ENCODE measurements around the gene KCNQ4.

KCNQ4 gene

DNA sequence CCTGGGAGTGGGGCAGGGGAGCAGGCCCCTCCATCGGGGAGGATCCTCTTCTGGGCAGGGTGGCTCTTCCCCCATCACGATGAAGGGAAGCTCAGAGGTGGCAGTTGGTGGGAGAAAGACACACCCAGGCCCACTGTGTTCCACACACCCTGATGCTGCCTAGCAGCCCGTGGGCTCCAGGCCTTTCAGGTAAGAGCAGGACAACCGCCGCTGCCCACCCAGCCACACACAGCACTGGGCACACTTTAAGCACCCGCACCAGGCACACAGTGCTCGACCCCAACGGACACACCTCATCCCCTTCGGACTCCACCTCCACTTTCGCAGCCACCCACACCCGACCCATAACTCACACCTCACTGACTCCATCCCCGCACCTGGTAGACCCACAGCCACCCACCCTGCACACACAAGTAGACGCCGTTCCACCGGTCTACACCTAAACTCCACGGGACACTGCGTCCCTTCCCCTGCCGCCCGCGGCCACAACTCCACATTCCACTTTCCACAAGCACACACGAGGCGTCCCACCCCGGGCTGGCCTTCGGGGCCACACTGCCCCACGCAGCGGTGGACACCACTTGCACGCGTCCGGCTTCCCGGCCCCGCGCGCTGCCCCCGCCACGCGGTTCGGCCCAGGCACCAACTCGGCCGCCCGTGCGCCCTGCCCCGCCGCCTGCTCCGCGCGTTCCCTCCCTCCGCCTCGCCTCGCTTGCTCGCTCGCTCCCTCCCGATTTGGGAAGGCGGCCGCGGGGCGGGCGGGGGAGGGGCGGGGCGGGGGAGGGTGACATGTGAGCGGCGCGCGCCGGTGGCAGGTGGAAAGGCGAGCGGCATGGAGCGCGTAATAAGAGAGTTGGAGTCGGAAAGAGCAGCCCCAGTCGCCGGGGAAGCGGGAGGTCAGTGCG lies at the start of gene KCNQ4:
Gene KCNQ4, plus strand, starts transcription at position 787 of the 905 bp plus-strand sequence. CDS start 307 bp downstream, outside the sequence.
- DNase-seq = no peak

DNA sequence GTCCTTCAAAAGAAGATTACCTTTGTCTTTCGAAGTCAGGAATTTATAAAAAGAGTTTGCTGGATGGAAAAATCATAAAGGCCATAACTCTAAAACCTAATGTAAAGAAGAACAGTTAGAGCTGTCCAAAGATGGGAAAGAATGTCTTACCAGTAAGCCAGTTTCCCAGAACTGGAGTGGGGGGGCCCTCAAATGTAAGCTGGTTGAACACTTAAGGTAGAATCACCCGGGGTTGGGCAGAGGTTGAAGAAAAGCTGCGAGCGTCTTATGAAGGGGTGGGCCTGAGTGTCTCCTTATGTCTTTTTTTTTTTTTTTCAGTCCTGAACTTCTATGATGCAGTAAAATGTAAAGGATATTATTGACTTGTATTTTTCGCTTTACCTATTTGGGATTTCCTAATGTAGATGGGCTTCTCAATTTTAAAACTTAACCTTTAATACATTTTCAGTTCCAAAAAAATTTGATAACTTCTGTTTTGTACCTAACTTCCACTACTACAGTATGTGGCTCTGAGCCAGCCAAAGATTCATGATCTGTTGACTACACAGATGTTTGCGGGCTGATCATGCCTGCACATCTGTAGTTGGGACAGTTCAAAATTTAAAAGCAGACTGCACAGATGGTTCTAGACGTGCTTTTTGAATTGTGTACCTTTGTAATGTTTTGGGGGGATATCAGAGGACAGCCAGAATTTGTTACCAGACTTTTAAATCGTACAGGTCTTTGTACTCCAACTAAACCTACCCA lies 48.5 kb upstream of the KCNQ4 start:
- DNase-seq = no peak

DNA sequence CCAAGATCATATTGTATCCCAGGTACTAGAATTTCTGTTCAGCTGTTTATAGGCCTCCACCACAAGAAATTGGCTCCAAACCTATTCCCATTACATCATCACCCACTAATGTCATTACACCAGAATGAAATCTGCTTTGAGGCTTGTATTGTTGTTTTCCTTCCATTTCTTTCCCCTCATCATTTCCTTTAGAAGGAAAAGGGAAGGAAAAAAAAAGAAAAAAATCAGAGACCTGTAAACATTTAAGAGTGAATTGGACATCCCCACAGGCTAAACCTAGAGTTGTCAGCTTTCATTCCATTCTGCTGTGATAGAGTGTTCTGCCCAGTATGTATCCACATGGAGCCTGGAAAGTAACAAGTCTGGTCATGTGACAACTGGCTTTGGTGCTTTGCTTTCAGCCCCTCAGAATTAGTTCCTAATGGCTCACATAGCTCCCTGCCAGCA lies 47.5 kb upstream of the KCNQ4 start:
- DNase-seq = no peak

DNA sequence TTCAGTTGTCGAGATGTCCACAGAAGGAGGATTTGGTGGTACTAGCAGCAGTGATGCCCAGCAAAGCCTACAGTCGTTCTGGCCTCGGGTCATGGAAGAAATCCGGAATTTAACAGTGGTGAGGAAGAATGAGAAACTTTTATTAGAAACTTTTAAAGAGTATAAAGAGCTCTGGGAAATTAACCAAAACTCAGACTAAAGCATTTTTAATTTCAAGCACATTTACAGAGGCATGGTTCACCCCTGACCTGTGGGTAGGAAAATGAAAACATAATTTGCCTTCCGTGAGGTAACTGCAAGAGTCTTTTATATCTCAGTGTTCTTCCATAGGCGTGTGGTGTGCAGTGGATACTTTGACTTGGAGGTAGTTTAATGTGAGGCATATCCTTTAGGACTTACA lies 44.8 kb upstream of the KCNQ4 start:
- no peak for DNase-seq

DNA sequence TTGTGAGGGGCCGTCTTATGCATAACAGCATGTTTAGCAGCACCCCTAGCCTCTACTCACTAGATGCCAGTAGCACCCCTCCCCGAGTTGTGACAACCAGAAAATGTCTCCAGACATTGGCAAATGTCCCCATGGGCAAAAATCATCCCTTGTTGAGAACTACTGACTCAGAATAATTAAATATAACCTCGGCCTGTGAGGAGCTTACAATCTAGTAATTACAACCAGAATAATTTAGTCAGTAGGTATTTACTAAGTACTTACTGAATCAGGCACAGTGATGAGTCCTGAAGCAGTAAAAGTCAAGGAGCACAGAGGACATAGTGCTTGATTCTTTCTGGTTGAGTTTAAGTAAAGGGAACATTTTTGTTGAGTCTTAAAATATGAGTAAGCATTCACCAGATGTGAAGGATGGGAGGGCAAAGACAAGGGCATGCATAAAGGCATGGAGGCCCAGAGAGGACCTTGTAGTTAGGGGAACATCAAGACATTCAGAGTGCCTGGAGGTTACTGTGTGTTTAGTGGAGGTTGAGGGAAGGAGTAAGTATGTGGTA lies 44.1 kb upstream of the KCNQ4 start:
- DNase-seq = no peak

DNA sequence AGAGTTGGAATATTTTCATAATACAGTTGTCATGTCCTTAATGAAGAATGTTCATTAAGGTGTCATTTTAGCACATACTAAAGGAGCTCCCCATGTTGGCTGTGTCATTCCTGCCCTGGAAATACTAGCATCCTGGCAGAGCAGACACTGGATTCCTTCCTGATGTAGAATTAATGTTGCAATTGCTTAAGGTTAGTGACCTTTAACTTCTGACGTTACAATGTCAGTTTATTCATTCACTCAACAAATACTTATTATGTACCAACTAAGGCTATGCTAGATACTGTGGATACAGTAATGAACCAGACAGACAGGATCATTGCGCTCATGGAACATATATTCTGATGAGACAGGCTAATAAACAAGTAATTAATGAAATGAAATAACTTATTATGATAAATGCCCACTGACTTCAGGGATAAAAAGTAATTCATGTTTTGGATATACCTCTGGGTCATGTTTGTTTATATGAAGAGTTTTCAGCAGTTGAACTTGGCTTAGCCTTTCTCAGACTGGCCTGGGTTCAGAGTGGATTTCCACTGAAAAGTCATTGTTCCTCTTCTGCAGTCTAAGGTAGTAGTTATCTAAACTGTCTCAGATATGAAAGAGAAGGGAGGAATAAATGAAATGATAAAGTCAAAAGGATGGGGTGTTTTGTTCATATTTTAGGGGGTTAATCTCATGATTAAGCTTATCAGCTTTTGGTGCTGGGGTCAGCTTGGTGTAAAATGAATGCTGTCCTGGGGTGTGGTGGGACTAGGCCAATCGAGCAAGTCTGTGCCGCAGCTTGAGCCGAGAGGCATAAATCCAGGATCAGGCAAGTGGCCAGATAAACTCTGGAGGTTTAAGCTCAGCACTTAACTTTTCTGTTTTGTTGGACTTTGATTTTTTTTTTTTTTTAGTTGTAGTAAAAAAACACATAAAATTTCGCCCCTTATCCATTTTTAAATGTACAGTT lies 43.3 kb upstream of the KCNQ4 start:
- no peak for DNase-seq

DNA sequence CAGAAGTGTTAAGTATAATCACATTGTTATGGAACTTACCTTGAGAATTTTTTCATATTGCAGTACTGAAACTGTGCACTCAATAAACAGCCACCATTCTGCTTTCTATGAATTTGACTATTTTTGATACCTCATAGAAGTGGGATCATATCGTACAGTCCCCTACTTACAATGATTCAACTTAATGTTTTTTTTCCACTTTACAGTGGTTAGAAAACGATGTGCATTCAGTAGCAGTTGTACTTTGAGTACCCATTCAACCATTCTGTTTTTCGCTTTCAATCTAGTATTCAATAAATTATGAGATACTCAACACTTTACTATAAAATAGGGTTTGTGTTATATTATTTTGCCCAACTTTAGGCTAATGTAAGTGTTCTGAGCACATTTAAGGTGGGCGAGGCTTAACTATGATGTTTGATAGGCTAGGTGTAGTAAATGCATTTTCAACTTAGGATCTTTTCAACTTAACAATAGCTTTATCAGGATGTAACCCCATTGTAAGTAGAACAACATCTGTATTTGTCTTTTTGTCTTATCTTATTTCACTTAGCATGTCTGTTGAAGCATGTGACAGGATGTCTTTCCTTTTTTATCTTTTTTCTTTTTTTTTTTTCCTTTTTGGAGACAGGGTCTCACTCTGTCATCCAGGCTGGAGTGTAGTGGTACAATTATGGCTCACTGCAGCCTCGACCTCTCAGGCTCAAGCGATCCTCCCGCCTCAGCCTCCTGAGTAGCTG lies 42.4 kb upstream of the KCNQ4 start:
- no peak for DNase-seq

DNA sequence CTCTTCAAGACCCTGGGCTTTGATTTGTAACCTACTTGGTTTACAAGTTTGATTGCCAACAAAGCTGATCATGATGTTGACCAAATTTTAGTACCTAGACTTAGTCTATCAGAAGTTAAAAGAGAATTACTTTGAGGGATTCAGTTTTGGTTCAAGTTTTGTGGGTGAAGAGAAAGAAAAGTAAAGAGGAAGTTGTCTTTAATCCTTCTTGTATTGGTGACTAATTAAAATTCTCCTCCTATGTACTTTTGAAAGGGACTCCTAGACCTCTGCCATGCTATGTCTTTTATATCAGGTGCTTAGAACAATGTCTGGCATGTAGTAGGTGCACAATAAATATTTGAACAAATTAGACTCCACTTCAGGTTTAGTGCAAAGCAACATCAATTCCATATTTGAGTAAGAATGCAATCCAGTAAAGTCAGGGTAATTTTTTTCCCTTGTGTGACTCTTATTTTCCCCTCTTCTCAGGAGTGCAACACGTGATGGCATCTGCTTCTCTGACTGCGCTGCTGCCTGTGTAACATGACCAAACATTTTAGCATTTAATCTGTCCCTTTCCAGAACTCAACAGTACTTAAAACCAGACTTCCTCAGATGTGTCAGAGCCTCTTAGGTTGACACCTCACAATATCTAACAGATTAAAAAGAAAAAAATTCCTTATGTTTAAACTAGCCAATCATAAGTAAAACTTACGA lies 41.1 kb upstream of the KCNQ4 start:
- DNase-seq = no peak

DNA sequence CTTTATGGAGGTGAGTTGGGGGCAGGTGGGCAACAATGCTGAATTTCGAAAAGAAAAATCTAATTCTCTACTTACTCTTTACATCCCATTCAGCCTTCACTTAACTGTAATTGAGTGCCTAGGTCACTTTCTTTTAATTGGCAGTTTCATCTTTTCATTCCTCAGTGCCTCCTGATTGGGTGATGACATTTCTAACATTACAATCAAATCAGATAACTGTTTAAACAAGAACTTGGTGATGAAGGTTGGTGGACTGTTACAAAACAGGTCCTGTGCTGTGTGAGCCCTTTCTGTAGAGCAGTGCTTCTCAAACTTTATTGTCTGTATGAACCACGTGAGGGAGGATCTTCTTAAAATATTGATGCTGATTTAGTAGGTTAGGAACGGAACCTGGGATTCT lies 40.1 kb upstream of the KCNQ4 start:
- no peak for DNase-seq

DNA sequence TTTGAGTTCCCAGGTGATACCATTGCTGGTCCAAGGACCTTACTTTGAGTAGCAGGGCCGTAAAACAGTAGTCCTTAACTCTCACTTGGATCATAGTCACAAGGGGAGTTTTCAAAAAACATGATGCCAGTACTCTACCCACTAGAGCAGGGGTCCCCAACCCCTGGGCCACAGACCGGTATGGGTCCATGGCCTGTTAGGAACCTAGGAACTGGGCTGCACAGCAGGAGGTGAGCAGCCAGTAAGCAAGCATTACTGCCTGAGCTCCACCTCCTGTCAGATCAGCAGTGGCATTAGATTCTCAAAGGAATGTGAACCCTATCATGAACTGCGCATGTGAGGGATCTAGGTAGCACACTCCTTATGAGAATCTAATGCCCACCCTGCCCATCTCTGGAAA lies 39.7 kb upstream of the KCNQ4 start:
- DNase-seq = no peak

DNA sequence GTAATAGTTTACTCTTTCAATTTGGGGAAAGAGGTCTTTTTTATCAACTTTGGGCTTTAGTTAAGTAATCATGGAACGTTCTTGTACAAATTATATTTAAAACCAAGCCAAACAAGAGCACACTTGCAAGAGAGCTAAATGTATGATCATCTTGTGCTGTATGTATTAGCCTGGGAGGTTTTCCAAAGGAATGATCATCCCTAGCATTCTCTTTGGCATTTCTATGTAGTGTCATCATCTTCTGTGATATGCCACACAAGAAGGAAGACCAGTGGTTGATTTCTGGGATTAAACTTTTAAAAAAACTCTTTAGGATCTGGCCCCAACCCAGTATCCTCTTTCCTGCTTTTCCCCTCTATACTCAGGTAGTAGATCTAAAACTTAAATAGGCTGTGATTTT lies 38.4 kb upstream of the KCNQ4 start:
- DNase-seq = no peak

DNA sequence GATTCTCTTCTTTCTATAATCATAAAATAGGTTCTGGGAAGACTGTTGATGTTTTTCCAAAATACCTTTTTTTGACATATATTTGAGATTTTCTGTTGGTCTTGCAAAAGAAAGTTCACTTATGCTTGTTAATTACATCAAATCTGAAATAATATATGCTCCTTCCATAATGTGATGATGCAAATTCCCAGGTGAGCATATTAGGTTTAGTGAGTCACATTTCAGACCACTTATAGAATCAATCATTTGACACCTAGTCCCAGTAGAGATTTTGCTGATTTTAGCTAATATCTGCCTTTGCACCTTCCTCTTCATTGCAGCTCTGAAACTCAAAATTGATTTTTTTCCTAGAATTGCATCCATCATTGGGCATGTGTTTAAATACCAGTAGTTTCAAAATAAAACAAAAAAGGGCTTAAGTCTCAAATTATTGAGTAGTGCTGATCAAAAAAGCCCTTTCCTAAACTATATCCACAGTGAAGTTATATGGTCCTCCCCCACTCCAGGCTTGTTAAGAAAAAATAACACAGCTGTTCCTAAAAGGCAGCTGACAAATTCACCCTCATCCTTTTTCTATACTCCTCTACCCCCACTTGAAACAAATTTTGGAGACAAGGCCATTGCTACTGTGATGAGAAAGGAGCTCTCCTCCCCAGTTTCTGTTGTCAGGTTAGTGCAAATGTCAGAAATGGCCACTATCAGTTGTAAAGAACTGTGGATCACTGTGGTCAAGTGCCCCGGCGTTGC lies 37.1 kb upstream of the KCNQ4 start:
- no peak for DNase-seq

DNA sequence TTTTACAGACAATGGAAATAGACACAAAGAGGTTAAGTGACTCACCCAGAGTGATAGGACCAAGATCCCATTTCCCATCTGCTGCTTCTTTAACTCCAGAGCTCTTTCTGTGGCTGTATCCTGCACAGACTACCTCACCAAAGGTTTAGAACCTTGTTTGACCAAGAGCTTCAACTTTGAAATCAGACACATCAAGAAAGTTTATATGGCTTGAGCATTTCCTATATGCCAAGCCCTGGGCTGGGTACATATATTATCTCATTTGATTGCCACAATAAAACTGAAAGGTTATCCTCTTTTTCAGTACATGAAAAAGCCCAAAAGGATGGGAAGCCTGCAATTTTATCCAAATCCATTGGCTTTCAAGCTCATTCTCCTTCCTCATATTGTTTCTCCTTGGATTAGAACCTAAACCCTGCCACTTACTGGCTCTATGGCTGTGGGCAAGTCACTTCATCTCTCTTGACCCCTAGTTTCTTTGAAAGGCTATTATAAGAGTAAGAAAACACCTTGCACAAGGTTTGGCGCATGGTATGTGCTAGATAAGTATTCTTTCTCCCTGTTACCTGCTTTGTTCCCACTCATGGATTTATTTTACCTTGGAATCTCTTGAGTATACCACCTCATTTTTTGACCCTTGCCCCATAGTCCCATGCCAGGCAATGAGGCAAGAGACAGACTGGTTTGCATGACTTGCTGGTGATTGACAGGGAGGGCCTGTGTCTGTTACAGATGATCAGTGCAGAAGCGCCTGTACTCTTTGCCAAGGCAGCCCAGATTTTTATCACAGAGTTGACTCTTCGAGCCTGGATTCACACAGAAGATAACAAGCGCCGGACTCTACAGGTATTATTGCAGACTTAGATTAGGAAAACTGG lies 34.5 kb upstream of the KCNQ4 start:
- DNase-seq = no peak

DNA sequence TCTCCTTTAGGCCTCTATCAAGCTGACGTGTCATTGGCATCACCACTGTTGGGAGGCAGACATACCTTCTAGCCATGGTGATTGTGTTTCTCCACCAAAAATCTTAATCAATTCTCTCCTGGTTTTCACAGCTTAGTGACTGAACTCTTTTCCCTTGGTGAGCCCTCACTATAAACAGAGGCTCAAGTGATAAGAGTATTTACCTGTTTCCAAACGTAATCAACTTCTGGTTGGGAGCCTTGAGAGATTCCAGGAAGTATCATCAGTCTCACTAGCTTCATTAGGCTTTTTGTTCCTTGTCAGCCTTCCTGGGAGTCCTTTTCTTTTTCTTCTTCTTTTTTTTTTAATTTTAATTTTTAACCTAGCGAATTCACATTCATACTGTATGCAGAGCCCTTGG lies 33.8 kb upstream of the KCNQ4 start:
- no peak for DNase-seq

DNA sequence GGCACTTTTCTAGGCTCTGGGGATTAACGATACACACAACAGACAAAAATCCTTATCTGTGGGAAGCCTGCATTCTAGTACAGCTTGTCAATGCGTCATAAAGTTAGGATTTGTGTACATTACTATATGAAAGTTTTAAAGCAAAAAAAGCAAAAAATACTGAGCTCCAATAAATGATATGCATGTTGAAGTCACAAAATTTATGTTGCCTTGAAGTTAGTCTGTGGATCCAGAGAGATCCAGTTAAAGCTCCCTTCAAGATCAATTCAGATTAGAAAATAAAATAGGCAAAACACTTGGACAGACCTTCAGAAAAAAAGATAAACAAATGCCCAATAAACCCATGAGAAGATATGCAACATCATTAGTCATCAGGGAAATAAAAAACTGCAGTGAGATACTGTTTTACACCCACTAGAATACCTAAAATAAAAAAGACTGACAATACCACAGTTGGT lies 33.1 kb upstream of the KCNQ4 start:
- no peak for DNase-seq

DNA sequence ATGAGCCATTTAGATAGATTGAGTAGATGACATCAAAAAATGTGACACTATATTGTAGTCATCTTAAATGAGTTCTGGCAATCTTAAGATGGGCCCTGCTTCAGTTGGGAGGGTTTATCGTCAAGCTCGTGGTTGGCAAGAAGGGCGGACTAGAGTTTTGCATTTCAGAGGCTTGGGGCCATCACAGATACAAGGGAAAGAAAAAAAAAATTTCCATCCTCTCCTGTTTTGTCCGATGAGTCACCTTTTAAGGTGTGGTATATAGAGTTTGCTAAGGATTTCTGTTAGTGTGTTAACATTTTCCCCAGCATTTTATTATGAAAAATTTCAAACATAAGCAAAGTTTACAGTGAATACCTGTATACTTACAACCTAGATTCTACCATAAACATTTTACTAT lies 31.8 kb upstream of the KCNQ4 start:
- DNase-seq = no peak

DNA sequence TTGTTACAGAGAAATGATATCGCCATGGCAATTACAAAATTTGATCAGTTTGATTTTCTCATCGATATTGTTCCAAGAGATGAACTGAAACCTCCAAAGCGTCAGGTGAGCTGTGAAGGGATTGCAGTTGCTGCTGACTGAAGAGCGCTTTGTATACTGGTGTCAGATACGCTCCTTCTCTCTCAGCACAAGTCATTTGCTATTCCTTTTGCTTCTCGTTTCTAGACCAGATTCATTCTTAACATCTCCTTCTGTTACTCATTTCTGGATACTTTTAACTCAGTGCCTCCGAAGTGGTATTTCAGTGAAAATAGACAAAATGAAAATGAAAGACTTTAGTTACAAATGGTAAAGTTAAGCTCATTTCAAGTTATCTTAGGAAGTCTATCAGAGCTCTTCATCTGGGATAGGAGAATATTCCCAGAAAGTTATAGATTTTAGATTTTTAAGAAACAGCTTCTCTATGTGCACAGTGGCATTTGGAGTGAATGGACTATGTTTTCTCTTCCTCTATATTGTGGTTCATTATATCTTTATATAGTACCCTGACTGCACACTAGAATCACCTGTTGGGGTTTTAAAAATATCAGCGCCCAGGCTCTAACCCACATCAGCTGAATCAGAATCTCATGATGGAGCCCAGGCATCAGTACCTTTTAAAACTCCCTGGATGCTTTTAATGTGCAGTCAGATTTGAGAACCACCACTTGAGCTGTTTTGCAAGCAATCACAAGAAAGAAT lies 30.3 kb upstream of the KCNQ4 start:
- DNase-seq = no peak

DNA sequence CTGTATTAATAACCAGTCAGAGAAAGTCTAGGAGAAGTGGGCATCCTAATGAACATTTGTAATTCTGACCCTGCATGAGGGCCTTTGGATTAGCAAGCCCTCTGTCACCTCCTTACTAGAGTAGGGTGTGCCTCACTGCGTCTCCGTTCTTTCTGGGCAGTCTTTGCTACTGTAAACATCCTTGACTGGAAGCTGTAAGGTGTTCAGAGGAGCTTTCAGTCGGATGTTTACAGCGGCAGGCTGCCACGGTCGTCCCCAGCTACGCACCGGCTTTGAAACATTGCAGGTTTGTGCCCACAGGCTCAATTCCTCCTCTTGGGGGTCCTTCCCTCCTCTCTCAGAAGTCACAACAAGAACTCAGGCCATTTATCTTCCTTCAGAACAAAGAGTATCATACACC lies 29.4 kb upstream of the KCNQ4 start:
- DNase-seq = no peak

DNA sequence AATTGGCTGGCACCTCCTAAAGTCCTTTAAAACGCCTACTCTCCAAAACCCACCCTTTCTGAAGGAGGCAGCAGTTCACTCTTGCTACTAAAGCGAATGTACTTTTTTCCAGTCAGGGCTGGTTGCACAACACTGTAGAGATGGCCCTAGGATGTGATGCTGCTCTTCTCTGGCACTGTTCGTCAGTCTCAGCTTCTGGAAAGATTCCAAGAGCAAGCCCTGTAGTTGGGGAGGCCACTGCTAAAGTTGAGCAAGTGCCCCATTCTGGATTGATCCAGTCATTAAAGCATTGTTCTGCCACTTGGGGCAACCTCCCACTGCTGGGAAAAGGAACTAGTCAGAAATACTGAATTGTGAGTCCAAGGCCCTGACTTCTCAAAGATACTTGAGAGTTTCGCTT lies 28.5 kb upstream of the KCNQ4 start:
- DNase-seq = no peak
